Panc1 (cell line): ENCODE results near the gene EARS2.

Experiments used
- POLR2AphosphoS5 ChIP-seq: IDR thresholded peaks from 2 replicates; pipeline ENCODE4 v1.6.1; 2012; ENCODE audit warnings: mild to moderate bottlenecking, low read depth, low read length, moderate library complexity
- TF ChIP-seq, protein P1 (sequence below): fragments of 450-650 bp; IDR thresholded peaks from 2 replicates; pipeline ENCODE4 v1.5.1; 2017; ENCODE audit warnings: mild to moderate bottlenecking

- TF ChIP-seq, protein P1, sequence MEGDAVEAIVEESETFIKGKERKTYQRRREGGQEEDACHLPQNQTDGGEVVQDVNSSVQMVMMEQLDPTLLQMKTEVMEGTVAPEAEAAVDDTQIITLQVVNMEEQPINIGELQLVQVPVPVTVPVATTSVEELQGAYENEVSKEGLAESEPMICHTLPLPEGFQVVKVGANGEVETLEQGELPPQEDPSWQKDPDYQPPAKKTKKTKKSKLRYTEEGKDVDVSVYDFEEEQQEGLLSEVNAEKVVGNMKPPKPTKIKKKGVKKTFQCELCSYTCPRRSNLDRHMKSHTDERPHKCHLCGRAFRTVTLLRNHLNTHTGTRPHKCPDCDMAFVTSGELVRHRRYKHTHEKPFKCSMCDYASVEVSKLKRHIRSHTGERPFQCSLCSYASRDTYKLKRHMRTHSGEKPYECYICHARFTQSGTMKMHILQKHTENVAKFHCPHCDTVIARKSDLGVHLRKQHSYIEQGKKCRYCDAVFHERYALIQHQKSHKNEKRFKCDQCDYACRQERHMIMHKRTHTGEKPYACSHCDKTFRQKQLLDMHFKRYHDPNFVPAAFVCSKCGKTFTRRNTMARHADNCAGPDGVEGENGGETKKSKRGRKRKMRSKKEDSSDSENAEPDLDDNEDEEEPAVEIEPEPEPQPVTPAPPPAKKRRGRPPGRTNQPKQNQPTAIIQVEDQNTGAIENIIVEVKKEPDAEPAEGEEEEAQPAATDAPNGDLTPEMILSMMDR, result no peak
- TF ChIP-seq POLR2AphosphoS5, result no peak
Observed at GRCh38 chr16:23502466-23502865, 54.7 kb downstream of the EARS2 start.
